Upper lobe of right lung (tissue), 1 donor: ENCODE results near the gene FAM83D. TPM values are rescaled to one million over a fixed set of nuclear protein-coding genes. Genes with fewer than 3 reads are reported as not detected.

ENCODE experiments used
- ATAC-seq: fragments of 200-7000 bp; cut with Tn5 transposase; one replicate; pipeline ENCODE4 v1.9.1; 2020; ENCODE audit warnings: mild to moderate bottlenecking, moderate library complexity
- DNase-seq: peaks from one replicate; pipeline ENCODE4 v3.0.0-alpha.2; 2020
- H3K27ac ChIP-seq: fragments of 200-600 bp; one replicate; pipeline ENCODE4 v1.8.0; 2022
- H3K27me3 ChIP-seq: fragments of 200-600 bp; one replicate; pipeline ENCODE4 v1.8.0; 2022; ENCODE audit warnings: mild to moderate bottlenecking
- H3K36me3 ChIP-seq: fragments of 200-600 bp; one replicate; pipeline ENCODE4 v1.8.0; 2022
- H3K4me1 ChIP-seq: fragments of 200-600 bp; one replicate; pipeline ENCODE4 v1.8.0; 2022
- H3K4me3 ChIP-seq: fragments of 200-600 bp; one replicate; pipeline ENCODE4 v1.8.0; 2022; ENCODE audit warnings: mild to moderate bottlenecking
- H3K9me3 ChIP-seq: fragments of 200-600 bp; one replicate; pipeline ENCODE4 v1.8.0; 2022
- intact Hi-C: fragments of 100-400 bp; cut with DNase I; formaldehyde crosslinking; loops from one replicate; pipeline ENCODE4 v1.11.0; 2022
- total RNA-seq: library from RNA; stranded (reverse); fragmentation: NEBNext Ultra II Directional; extraction: Animal tissue kit (Norgen Biotek cat#: 25700); gene quantifications from one replicate; pipeline ENCODE4 v1.2.1, GENCODE V29; 2021
- TF ChIP-seq, protein P1 (sequence below): fragments of 200-600 bp; IDR thresholded peaks from one replicate; pipeline ENCODE4 v1.8.0; 2022; ENCODE audit warnings: antibody characterized with exemption
- donor health status: DM: no; HTN: yes; CAD: no; lungs with severe emphysema.

The FAM83D gene
- total RNA-seq, 1 donor from 2014 or later = 2.0 TPM

GRCh38 chr20:38962044-38962927, 36.1 kb downstream of the FAM83D start, which contains the start of gene DHX35:
DHX35 (plus strand) TSS chr20:38962344; CDS start chr20:38962368, 24 bp downstream.
- peak; percentile 100 for ATAC-seq
- no peaks in the 10 kb centered on the region for H3K36me3 ChIP-seq
- intact Hi-C loops = no loop called here

DNA sequence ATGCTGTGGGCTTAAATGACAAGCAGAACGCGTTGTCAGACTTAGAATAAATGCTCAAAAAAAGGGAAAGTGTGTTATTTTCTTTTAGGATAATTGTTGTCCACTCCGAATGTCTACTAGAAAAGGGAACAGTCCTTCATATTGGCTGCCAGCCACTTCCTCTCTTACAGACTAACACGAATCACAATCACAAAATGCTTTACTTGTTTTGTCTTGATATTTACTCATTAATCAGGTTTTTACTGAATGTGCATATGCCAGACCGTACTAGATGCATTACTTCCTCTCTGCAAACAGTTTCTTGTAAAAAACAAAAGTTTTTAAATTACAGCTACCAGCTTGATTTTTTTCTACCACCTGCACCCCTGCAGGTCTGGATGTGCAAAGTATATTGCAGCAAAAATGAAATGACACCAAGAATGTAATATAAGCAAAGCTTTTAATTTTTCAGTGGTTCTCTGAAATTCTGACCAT, 36.7 kb downstream of the FAM83D start:
- Histone ChIP-seq H3K27ac (no peak overlapping the region), H3K4me1 (peaks cover 6% of the 10 kb centered on the region), H3K27me3 (no peaks in the 10 kb centered on the region), H3K4me3 (peak overlapping the region; percentile 97), H3K36me3 (no peaks in the 10 kb centered on the region), H3K9me3 (no peaks in the 10 kb centered on the region)
- TF ChIP-seq, protein P1, sequence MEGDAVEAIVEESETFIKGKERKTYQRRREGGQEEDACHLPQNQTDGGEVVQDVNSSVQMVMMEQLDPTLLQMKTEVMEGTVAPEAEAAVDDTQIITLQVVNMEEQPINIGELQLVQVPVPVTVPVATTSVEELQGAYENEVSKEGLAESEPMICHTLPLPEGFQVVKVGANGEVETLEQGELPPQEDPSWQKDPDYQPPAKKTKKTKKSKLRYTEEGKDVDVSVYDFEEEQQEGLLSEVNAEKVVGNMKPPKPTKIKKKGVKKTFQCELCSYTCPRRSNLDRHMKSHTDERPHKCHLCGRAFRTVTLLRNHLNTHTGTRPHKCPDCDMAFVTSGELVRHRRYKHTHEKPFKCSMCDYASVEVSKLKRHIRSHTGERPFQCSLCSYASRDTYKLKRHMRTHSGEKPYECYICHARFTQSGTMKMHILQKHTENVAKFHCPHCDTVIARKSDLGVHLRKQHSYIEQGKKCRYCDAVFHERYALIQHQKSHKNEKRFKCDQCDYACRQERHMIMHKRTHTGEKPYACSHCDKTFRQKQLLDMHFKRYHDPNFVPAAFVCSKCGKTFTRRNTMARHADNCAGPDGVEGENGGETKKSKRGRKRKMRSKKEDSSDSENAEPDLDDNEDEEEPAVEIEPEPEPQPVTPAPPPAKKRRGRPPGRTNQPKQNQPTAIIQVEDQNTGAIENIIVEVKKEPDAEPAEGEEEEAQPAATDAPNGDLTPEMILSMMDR = no peak
- ATAC-seq (no peak), DNase-seq (no peak)
- intact Hi-C loops = no loop called here

More at GRCh38 chr20:38962044-38962927, 36.1 kb downstream of the FAM83D start, which contains the start of gene DHX35:
- Histone ChIP-seq H3K4me3 (peak within 1 kb of the TSS; percentile 97), H3K4me1 (peaks cover 6% of the 10 kb centered on the region), H3K27ac (peak within 1 kb of the TSS; percentile 92), H3K27me3 (no peaks in the 10 kb centered on the region), H3K9me3 (no peaks in the 10 kb centered on the region)
- peak; percentile 100 for DNase-seq
- TF ChIP-seq, protein P1 = peak; percentile 3

DNA sequence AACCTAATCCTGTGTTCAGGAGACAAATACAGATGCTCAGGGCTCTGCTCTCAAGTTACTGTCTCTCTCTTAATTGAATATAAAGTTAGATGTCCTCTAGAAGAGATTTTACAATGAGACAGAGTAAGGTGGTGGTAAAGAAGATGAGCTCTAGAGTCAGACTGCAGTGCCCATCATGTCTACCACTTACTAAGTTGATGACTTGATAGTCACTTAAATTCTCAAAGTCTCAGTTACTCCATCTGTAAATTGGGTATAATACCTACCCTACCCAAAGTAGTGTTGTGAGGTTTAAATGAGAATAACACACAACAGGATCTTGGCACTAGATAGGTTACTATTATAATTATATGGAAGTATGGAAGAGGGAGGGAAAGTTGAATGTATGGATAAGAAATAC, 37.5 kb downstream of the FAM83D start:
- H3K27me3 ChIP-seq = no peaks in the 10 kb centered on the region
- ATAC-seq (no peak), DNase-seq (no peak)
- intact Hi-C loops = no loop called here
- H3K36me3 ChIP-seq = no peaks in the 10 kb centered on the region
- no peaks in the 10 kb centered on the region for H3K9me3 ChIP-seq
- TF ChIP-seq, protein P1 = no peak
- H3K27ac ChIP-seq = no peak overlapping the region
- peaks cover 6% of the 10 kb centered on the region for H3K4me1 ChIP-seq
- H3K4me3 ChIP-seq = no peak overlapping the region

- intact Hi-C loops = no loop called here
Measured at GRCh38 chr20:38965264-38965663, 39.0 kb downstream of the FAM83D start.

GRCh38 chr20:38968090-38968489, 41.9 kb downstream of the FAM83D start:
- TF ChIP-seq, protein P1 = no peak
- Histone ChIP-seq H3K4me1 (peaks cover 2% of the 10 kb centered on the region), H3K27ac (no peak overlapping the region), H3K9me3 (no peaks in the 10 kb centered on the region), H3K27me3 (no peaks in the 10 kb centered on the region), H3K36me3 (peaks cover 33% of the 10 kb centered on the region), H3K4me3 (no peak overlapping the region)
- intact Hi-C loops = no loop called here
- DNase-seq (no peak), ATAC-seq (no peak)

More at GRCh38 chr20:38965264-38965663, 39.0 kb downstream of the FAM83D start:
- H3K9me3 ChIP-seq = no peaks in the 10 kb centered on the region
- H3K36me3 ChIP-seq = peaks cover 13% of the 10 kb centered on the region
- DNase-seq (no peak), ATAC-seq (no peak)
- H3K4me3 ChIP-seq = no peak overlapping the region
- no peak overlapping the region for H3K27ac ChIP-seq
- TF ChIP-seq, protein P1 = no peak
- no peaks in the 10 kb centered on the region for H3K27me3 ChIP-seq
- peaks cover 6% of the 10 kb centered on the region for H3K4me1 ChIP-seq
